GM13977 (cell line): Measurements from ENCODE around the gene ZFP92.

ENCODE experiments used
- DNase-seq: peaks from one replicate; pipeline ENCODE4 v3.0.0; 2012; ENCODE audit warnings: low spot score
- CTCF ChIP-seq: IDR thresholded peaks from 2 replicates; pipeline ENCODE4 v1.5.1; 2012; ENCODE audit warnings: mild to moderate bottlenecking, control low read depth; ENCODE audit not compliant: insufficient read depth; ENCODE audit errors: extremely low read depth, missing control alignments
- in situ Hi-C: fragments of 300-500 bp; cut with MboI; formaldehyde crosslinking; loops from one replicate; pipeline ENCODE4 v1.12.0; 2022; ENCODE audit warnings: low sequenced_read_pairs, low pct_unique_long_range_greater_than_20kb, mixed read lengths, inconsistent platforms; ENCODE audit not compliant: unreplicated experiment

Gene ZFP92

GRCh38 chrX:153454901-153455550 lies 43.8 kb downstream of the ZFP92 start:
- no peak for TF ChIP-seq CTCF
- no peak for DNase-seq
- in situ Hi-C loops: no loop called here

GRCh38 chrX:153455571-153455970 lies 44.3 kb downstream of the ZFP92 start:
- TF ChIP-seq CTCF: no peak
- in situ Hi-C loops: no loop called here
- DNase-seq: no peak

- in situ Hi-C loops: no loop called here
Measured at GRCh38 chrX:153456161-153456560, 44.9 kb downstream of the ZFP92 start.

GRCh38 chrX:153456704-153457103 lies 45.4 kb downstream of the ZFP92 start:
- in situ Hi-C loops: no loop called here
- no peak for TF ChIP-seq CTCF
- no peak for DNase-seq

More at GRCh38 chrX:153456161-153456560, 44.9 kb downstream of the ZFP92 start:
- no peak for DNase-seq
- no peak for TF ChIP-seq CTCF

- DNase-seq: no peak
- in situ Hi-C loops: no loop called here
- TF ChIP-seq CTCF: no peak
Measured at GRCh38 chrX:153457136-153457825, 46.0 kb downstream of the ZFP92 start.

GRCh38 chrX:153457827-153458466 lies 46.7 kb downstream of the ZFP92 start:
- in situ Hi-C loops: no loop called here
- no peak for DNase-seq
- TF ChIP-seq CTCF: no peak
